Omental fat pad (tissue), 4 donors: ENCODE data around the gene CADM1. TPM values are rescaled to one million over a fixed set of nuclear protein-coding genes. Genes with fewer than 3 reads are reported as not detected.

Experiments
- ATAC-seq: fragments of 150-250 bp; one replicate; pipeline ENCODE4 v1.9.1; 2016; ENCODE audit warnings: mild to moderate bottlenecking, moderate library complexity; ENCODE audit not compliant: low FRiP score
- DNase-seq: peaks from one replicate; pipeline ENCODE4 v3.0.0-alpha.2; 2019; ENCODE audit warnings: low spot score
- total RNA-seq, 4 donors: library from RNA; depleted of rRNA; stranded (reverse); fragments of >200 nt; gene quantifications; one replicate each; pipeline ENCODE4 v1.1.0, GENCODE V29; 2016
- TF ChIP-seq, protein P1 (sequence below), 3 donors: fragments of 450-650 bp; IDR thresholded peaks; one replicate each; pipeline ENCODE4 v1.5.1; 2016 to 2017; ENCODE audit warnings: antibody characterized with exemption in 3 of 3, mild to moderate bottlenecking in 3 of 3, moderate library complexity in 2 of 3

The CADM1 gene
- total RNA-seq, 4 donors from 2014 or later: 5.8 to 27.9 (median 14.9) TPM

DNA sequence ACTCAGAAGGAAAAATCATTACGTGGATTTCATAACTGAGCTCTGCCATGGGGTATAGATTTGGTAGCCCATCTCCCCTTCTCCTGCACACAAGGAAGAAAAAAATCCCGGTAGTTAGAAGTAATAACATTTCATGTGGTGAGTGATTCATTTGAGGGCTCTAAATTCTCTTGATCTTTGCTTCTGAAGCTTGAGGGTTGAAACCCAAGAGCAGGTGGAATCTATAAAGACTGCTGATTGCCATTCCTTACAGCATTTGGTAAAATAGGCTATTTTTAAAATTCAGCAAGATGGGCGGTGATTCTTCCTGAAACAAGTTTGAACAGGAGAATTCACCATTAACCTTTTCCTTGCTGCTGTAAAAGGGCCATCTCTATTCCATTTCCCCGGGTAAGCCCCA is 266.1 kb downstream of the CADM1 start:
- ATAC-seq (no peak), DNase-seq (no peak)
- TF ChIP-seq, protein P1, sequence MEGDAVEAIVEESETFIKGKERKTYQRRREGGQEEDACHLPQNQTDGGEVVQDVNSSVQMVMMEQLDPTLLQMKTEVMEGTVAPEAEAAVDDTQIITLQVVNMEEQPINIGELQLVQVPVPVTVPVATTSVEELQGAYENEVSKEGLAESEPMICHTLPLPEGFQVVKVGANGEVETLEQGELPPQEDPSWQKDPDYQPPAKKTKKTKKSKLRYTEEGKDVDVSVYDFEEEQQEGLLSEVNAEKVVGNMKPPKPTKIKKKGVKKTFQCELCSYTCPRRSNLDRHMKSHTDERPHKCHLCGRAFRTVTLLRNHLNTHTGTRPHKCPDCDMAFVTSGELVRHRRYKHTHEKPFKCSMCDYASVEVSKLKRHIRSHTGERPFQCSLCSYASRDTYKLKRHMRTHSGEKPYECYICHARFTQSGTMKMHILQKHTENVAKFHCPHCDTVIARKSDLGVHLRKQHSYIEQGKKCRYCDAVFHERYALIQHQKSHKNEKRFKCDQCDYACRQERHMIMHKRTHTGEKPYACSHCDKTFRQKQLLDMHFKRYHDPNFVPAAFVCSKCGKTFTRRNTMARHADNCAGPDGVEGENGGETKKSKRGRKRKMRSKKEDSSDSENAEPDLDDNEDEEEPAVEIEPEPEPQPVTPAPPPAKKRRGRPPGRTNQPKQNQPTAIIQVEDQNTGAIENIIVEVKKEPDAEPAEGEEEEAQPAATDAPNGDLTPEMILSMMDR (IDR thresholded peaks at IDR 0.05): no peak

DNA sequence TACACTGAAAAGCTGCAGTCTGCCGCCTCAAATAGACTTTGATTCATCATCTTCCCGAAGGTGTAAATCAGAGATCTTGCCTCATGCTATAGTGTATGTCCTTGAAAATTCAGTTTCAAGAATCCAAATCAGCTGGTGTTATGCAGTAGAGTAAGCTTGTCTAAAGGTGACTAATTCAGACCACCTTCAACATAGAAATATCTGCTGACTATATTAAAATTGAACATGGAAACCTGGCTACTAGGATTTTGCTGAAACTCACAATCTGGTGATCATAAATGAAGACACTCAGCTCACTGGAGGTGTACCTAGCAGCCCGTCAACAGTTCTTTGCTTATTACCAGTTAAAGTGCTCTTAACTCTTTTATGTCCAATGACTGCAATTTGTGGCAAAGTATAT is 266.6 kb downstream of the CADM1 start:
- ATAC-seq (no peak), DNase-seq (no peak)
- TF ChIP-seq, protein P1 (IDR thresholded peaks at IDR 0.05): no peak

DNA sequence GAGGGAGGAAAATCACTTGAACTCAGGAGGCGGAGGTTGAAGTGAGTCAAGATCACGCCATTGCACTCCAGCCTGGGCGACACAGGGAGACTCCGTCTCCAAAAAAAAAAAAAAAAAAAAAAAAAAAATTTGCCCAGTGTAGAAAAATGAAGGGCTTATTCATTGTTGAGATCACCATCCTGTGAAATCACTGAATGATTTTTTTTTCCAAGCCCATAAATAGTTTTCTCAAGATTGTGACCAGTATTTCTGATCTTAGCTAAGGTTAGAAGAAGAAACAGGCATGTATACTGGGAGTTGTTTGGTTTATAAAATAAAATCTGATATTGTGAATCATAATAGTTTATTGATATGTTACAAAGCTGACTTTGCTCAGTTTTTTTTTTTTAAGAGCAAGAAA is 269.4 kb downstream of the CADM1 start:
- TF ChIP-seq, protein P1 (IDR thresholded peaks at IDR 0.05): no peak
- ATAC-seq: no peak
- no peak for DNase-seq

DNA sequence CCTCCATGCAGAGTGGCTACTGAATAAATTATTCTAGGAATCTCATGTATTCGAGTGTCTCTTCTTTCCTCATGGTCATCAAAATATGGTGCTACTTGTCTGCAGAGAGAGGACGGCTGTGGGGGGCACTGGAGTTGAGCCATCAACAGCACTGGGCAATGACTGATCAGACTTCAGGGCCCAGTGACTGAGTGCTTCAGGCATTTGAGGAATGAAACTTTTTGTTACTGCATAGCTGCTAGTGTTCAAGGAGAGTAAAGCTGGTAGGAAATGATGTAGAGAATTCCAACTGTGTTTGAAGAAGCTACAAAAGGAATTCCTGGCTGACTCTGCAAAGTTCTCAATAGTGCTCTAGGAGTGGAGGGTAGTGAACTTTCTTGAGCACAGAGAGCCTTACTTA is 277.7 kb downstream of the CADM1 start:
- ATAC-seq (no peak), DNase-seq (no peak)
- TF ChIP-seq, protein P1 (IDR thresholded peaks at IDR 0.05): no peak

DNA sequence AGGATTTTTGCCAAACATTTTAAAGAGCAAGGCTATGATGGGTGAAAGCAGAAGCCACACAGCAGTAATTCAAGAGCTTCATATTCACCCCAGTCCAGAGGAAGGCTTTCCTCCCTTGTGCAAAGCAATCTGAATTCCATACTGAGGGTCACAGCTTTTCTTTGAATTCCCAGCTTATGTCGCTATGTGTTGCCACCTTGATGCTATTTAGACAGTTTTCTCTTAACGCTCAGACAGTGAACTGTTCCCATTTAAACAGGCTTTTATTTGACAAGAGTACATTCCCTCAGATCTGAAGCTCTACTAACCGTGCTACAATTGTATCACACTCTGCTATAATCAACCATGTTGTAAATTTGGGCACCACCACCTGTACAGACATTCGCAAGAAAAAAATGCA is 279.7 kb downstream of the CADM1 start:
- ATAC-seq: no peak
- DNase-seq: no peak
- TF ChIP-seq, protein P1 (IDR thresholded peaks at IDR 0.05): no peak

DNA sequence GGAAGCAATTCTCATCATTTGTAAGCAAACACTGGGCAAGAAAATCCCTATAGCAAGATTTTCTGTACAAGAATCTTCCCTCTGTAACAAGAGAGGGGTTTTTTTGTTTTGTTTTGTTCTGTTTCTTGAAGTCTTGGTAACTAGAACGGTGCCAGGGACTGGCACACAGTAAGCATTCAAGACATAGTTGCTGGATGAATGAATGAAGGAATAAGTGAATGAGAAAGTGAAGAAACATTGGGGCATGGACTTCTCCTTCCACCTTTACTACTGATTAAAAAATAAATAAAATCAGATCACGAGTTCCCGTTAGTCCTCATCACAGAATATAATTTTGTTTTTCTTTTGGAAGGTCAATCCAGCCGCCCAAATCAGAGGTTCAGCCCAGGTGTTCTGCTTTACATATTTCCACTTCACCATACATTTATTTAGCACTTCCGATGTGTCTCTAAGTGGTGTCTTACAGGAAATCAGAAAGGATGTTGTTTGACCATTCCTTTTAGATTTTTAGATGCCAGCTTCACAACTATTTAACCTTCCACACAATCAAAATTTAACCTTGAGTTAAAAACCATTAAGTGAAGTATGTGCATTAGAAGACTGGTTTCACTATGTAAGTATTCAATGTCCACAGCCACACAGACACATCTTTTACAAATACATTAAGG is 281.2 kb downstream of the CADM1 start:
- TF ChIP-seq, protein P1 (IDR thresholded peaks at IDR 0.05): no peak
- DNase-seq (no peak), ATAC-seq (no peak)

DNA sequence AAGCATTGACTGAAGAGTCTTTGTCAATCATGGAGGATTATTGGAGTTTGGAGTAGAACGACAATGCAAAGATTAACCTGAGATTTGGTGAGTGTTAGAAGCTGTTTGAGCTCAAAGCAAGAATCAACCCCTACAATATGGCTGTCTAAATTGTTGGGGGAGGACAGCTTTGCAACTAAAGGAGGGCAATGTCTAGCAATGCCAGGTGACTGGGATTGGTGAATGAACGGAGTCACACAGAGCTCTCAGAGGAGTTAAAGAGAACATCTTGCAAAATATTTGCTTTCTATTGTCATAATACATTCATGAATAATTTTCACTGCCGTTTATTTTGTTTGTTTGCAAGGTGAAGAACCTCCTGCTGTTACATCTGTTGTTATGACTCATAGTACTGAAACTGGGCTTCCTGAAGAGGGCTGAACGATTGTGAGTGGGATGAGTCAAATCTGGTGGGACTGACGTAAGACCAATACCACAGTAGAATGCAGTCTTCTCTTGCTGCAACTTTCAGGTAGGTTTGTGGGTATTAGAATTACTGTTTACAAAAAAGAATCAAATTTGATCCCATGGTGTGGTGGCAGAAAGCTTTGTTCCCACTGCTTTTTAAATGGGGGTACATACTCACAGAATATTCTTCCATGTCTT is 281.9 kb downstream of the CADM1 start:
- TF ChIP-seq, protein P1 (IDR thresholded peaks at IDR 0.05): no peak

More for the DNA sequence above, 281.9 kb downstream of the CADM1 start:
- DNase-seq (no peak), ATAC-seq (no peak)
